ENCODE data around the gene PAF1.

PAF1 gene

GRCh38 chr19:39390751-39391437 lies at the start of gene PAF1, which contains the start of gene MED29:
Gene PAF1, minus strand, starts transcription at chr19:39391106. Its CDS starts 242 bp downstream, at chr19:39390864.
Gene MED29, plus strand, starts transcription at chr19:39391378. Its CDS starts 45 bp downstream, at chr19:39391423.
- peak; percentile 99 for DNase-seq

GRCh38 chr19:39438270-39438934 lies 47.5 kb upstream of the PAF1 start:
- no peak for DNase-seq

GRCh38 chr19:39436350-39436716 lies 45.4 kb upstream of the PAF1 start:
- DNase-seq = no peak

GRCh38 chr19:39435499-39436349 lies 44.8 kb upstream of the PAF1 start, which contains the start of gene RPS16:
Gene RPS16, minus strand, starts transcription at chr19:39435949. Its CDS starts 54 bp downstream, at chr19:39435895.
- DNase-seq = peak; percentile 99

GRCh38 chr19:39434123-39435076 lies 43.5 kb upstream of the PAF1 start:
- no peak for DNase-seq

GRCh38 chr19:39433480-39434079 lies 42.7 kb upstream of the PAF1 start:
- no peak for DNase-seq

- no peak for DNase-seq
Observed at GRCh38 chr19:39432677-39433025, 41.7 kb upstream of the PAF1 start.

- peak; percentile 89 for DNase-seq
Observed at GRCh38 chr19:39430675-39431593, 40.0 kb upstream of the PAF1 start.

- DNase-seq = no peak
Observed at GRCh38 chr19:39428283-39429112, 37.6 kb upstream of the PAF1 start.

- DNase-seq = no peak
Observed at GRCh38 chr19:39427707-39428106, 36.8 kb upstream of the PAF1 start.

GRCh38 chr19:39426170-39426569 lies 35.3 kb upstream of the PAF1 start:
- DNase-seq = no peak

GRCh38 chr19:39425744-39426143 lies 34.8 kb upstream of the PAF1 start:
- no peak for DNase-seq

- DNase-seq = no peak
Observed at GRCh38 chr19:39424934-39425333, 34.0 kb upstream of the PAF1 start.

GRCh38 chr19:39423258-39424086 lies 32.6 kb upstream of the PAF1 start:
- no peak for DNase-seq

- DNase-seq = no peak
Observed at GRCh38 chr19:39422020-39422419, 31.1 kb upstream of the PAF1 start.

GRCh38 chr19:39420769-39421168 lies 29.9 kb upstream of the PAF1 start:
- no peak for DNase-seq

GRCh38 chr19:39419003-39419402 lies 28.1 kb upstream of the PAF1 start:
- DNase-seq = no peak

GRCh38 chr19:39417463-39418181 lies 26.7 kb upstream of the PAF1 start:
- no peak for DNase-seq
